Ectodermal cell (in vitro differentiated cells): ENCODE measurements around the gene RPS6KL1.

Experiments
- H3K27ac ChIP-seq: 2 replicates; pipeline ENCODE4 v1.7.0; 2013; ENCODE audit warnings: mild to moderate bottlenecking, low read depth, low read length; ENCODE audit not compliant: insufficient read depth, poor library complexity, severe bottlenecking
- H3K27me3 ChIP-seq: 2 replicates; pipeline ENCODE4 v1.7.0; 2013; ENCODE audit warnings: mild to moderate bottlenecking, low read length; ENCODE audit not compliant: insufficient read depth, control insufficient read depth, poor library complexity, severe bottlenecking
- H3K36me3 ChIP-seq: one replicate; pipeline ENCODE4 v1.7.0; 2013; ENCODE audit warnings: low read length; ENCODE audit not compliant: control insufficient read depth, insufficient read depth
- H3K4me1 ChIP-seq: one replicate; pipeline ENCODE4 v1.7.0; 2013; ENCODE audit warnings: low read length; ENCODE audit not compliant: control insufficient read depth, insufficient read depth
- H3K4me3 ChIP-seq: 2 replicates; pipeline ENCODE4 v1.7.0; 2013; ENCODE audit warnings: low read depth, low read length, control low read depth; ENCODE audit not compliant: insufficient read depth
- H3K9me3 ChIP-seq: 2 replicates; pipeline ENCODE4 v1.7.0; 2013; ENCODE audit warnings: mild to moderate bottlenecking, low read length, moderate library complexity; ENCODE audit not compliant: control insufficient read depth
- WGBS, 2 experiments: methylation state at CpG; one replicate each; pipeline ENCODE4 v1.1.7; 2013; ENCODE audit warnings: missing lambda C conversion rate in 2 of 2; 5-methylcytosine and 5-hydroxymethylcytosine counted together

Gene RPS6KL1

GRCh38 chr14:74913393-74913910 lies 9.6 kb downstream of the RPS6KL1 start:
- H3K9me3 ChIP-seq, result no peaks in the 10 kb centered on the region
- no peaks in the 10 kb centered on the region for H3K4me1 ChIP-seq
- WGBS, 2 experiments, result 74 to 77% methylated on average over 5 of the region's 5 CpGs
- no peaks in the 10 kb centered on the region for H3K27me3 ChIP-seq
- no peak overlapping the region for H3K4me3 ChIP-seq
- H3K36me3 ChIP-seq, result no peaks in the 10 kb centered on the region
- H3K27ac ChIP-seq, result no peak overlapping the region

GRCh38 chr14:74912801-74913200 lies 10.3 kb downstream of the RPS6KL1 start:
- H3K4me1 ChIP-seq, result no peaks in the 10 kb centered on the region
- WGBS, 2 experiments, result 94% methylated on average over 10 of the region's 10 CpGs
- no peaks in the 10 kb centered on the region for H3K36me3 ChIP-seq
- H3K4me3 ChIP-seq, result no peak overlapping the region
- no peaks in the 10 kb centered on the region for H3K27me3 ChIP-seq
- H3K9me3 ChIP-seq, result no peaks in the 10 kb centered on the region
- H3K27ac ChIP-seq, result no peak overlapping the region

GRCh38 chr14:74912111-74912510 lies 10.9 kb downstream of the RPS6KL1 start:
- Histone ChIP-seq H3K27ac (no peak overlapping the region), H3K4me1 (no peaks in the 10 kb centered on the region), H3K36me3 (no peaks in the 10 kb centered on the region), H3K4me3 (no peak overlapping the region), H3K27me3 (no peaks in the 10 kb centered on the region), H3K9me3 (no peaks in the 10 kb centered on the region)
- WGBS, 2 experiments, result 92 to 94% methylated on average over 6 of the region's 6 CpGs

GRCh38 chr14:74911704-74912103 lies 11.4 kb downstream of the RPS6KL1 start:
- Histone ChIP-seq H3K9me3 (no peaks in the 10 kb centered on the region), H3K27me3 (no peaks in the 10 kb centered on the region), H3K4me3 (no peak overlapping the region), H3K36me3 (no peaks in the 10 kb centered on the region), H3K27ac (no peak overlapping the region), H3K4me1 (no peaks in the 10 kb centered on the region)
- 91 to 93% methylated on average over 5 of the region's 5 CpGs for WGBS, 2 experiments

- no peaks in the 10 kb centered on the region for H3K27me3 ChIP-seq
- WGBS, 2 experiments, result 90 to 93% methylated on average over 6 of the region's 6 CpGs
- H3K36me3 ChIP-seq, result no peaks in the 10 kb centered on the region
- no peak overlapping the region for H3K4me3 ChIP-seq
- no peaks in the 10 kb centered on the region for H3K4me1 ChIP-seq
- H3K9me3 ChIP-seq, result no peaks in the 10 kb centered on the region
- no peak overlapping the region for H3K27ac ChIP-seq
These were observed 11.8 kb downstream of the RPS6KL1 start for GRCh38 chr14:74911221-74911620.

- Histone ChIP-seq H3K4me1 (no peaks in the 10 kb centered on the region), H3K4me3 (no peak overlapping the region), H3K27me3 (no peaks in the 10 kb centered on the region), H3K9me3 (no peaks in the 10 kb centered on the region), H3K27ac (no peak overlapping the region), H3K36me3 (no peaks in the 10 kb centered on the region)
- 86 to 92% methylated on average over 10 of the region's 10 CpGs for WGBS, 2 experiments
These were observed 12.5 kb downstream of the RPS6KL1 start for GRCh38 chr14:74910556-74910955.

GRCh38 chr14:74909911-74910310 lies 13.1 kb downstream of the RPS6KL1 start:
- Histone ChIP-seq H3K9me3 (no peaks in the 10 kb centered on the region), H3K36me3 (no peaks in the 10 kb centered on the region), H3K27ac (no peak overlapping the region), H3K4me1 (no peaks in the 10 kb centered on the region), H3K27me3 (no peaks in the 10 kb centered on the region), H3K4me3 (no peak overlapping the region)
- WGBS, 2 experiments, result 91 to 94% methylated on average over 10 of the region's 10 CpGs

GRCh38 chr14:74909501-74909900 lies 13.6 kb downstream of the RPS6KL1 start:
- Histone ChIP-seq H3K36me3 (no peaks in the 10 kb centered on the region), H3K4me1 (no peaks in the 10 kb centered on the region), H3K4me3 (no peak overlapping the region)

GRCh38 chr14:74908861-74909341 lies 14.2 kb downstream of the RPS6KL1 start:
- H3K27ac ChIP-seq, result no peak overlapping the region
- H3K36me3 ChIP-seq, result no peaks in the 10 kb centered on the region
- no peaks in the 10 kb centered on the region for H3K4me1 ChIP-seq
- no peaks in the 10 kb centered on the region for H3K9me3 ChIP-seq
- WGBS, 2 experiments, result 88 to 90% methylated on average over 9 of the region's 9 CpGs
- no peak overlapping the region for H3K4me3 ChIP-seq
- H3K27me3 ChIP-seq, result no peaks in the 10 kb centered on the region

More at GRCh38 chr14:74909501-74909900, 13.6 kb downstream of the RPS6KL1 start:
- no peaks in the 10 kb centered on the region for H3K9me3 ChIP-seq
- no peak overlapping the region for H3K27ac ChIP-seq
- 86 to 92% methylated on average over 14 of the region's 14 CpGs for WGBS, 2 experiments
- H3K27me3 ChIP-seq, result no peaks in the 10 kb centered on the region

GRCh38 chr14:74907744-74908143 lies 15.3 kb downstream of the RPS6KL1 start:
- Histone ChIP-seq H3K27me3 (no peaks in the 10 kb centered on the region), H3K9me3 (no peaks in the 10 kb centered on the region), H3K27ac (no peak overlapping the region), H3K4me3 (no peak overlapping the region), H3K4me1 (no peaks in the 10 kb centered on the region), H3K36me3 (peaks cover 5% of the 10 kb centered on the region)
- WGBS, 2 experiments, result 94 to 95% methylated on average over 6 of the region's 6 CpGs
